H1 (cell line): Measurements from ENCODE around the gene ZBTB7B. TPM values are rescaled to one million over a fixed set of nuclear protein-coding genes. Genes with fewer than 3 reads are reported as not detected.

Source experiments
- JUND ChIP-seq: IDR thresholded peaks from 2 replicates; pipeline ENCODE4 v1.6.1; 2011; ENCODE audit warnings: mild to moderate bottlenecking, improper control_type of control experiment, low read length
- MAFK ChIP-seq: IDR thresholded peaks from 2 replicates; pipeline ENCODE4 v1.6.1; 2012; ENCODE audit warnings: low read depth, mild to moderate bottlenecking, improper control_type of control experiment, low read length
- polyA plus RNA-seq, 7 experiments: library from polyadenylated mRNA; depleted of rRNA in 3 of 7; stranded (reverse) in 5 of 7; unstranded in 2 of 7; fragments of >200 nt in 5 of 7; fragments of 200-250 nt in 2 of 7; gene quantifications; 1 replicate in 5 of 7; 2 replicates in 1 of 7; 4 replicates in 1 of 7; pipeline versions ENCODE4 v1.2.1 to v1.2.3, GENCODE V29; 2011 to 2013; ENCODE audit warnings: missing spikeins in 2 of 7, mixed read lengths in 2 of 7
- total RNA-seq: library from RNA; stranded (reverse); fragmentation: NEBNext Ultra II Directional; extraction: Animal tissue kit (Norgen Biotek cat#: 25700); gene quantifications from 2 replicates; pipeline ENCODE4 v1.2.1, GENCODE V29; 2021
- TF ChIP-seq, protein P1 (sequence below): fragments of 300-600 bp; sonication (generic); IDR thresholded peaks from 2 replicates; pipeline ENCODE4 v1.7.1; 2012; ENCODE audit warnings: low read length, moderate library complexity, mild to moderate bottlenecking, inconsistent platforms; ENCODE audit not compliant: insufficient replicate concordance

Gene ZBTB7B
- total and polyA plus RNA-seq, 2 of the 8 experiments (the other 6 are each of a cell fraction or from before 2014, with no cell fraction given), result 24.5 to 36.9 TPM

DNA sequence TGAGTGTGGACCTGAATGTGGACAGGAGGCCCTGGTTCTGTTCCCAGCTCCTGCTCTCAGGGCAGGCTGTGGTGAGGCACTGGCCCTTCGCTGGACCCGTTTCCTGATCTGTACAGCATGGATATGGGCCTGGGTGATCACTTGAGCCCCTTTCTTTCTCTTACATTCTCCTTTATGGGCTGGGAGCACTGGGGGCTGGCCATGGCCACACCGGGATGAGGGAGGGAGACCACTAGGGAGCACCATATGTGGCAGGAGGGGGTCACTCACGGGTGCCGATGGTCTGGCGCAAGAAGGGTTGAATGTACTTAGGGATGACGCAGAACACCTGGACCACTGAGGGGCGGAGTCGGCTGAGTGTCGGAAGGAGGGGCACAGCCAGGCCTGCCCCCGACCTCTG, 28.3 kb downstream of the ZBTB7B start (continued):
- TF ChIP-seq, protein P1, sequence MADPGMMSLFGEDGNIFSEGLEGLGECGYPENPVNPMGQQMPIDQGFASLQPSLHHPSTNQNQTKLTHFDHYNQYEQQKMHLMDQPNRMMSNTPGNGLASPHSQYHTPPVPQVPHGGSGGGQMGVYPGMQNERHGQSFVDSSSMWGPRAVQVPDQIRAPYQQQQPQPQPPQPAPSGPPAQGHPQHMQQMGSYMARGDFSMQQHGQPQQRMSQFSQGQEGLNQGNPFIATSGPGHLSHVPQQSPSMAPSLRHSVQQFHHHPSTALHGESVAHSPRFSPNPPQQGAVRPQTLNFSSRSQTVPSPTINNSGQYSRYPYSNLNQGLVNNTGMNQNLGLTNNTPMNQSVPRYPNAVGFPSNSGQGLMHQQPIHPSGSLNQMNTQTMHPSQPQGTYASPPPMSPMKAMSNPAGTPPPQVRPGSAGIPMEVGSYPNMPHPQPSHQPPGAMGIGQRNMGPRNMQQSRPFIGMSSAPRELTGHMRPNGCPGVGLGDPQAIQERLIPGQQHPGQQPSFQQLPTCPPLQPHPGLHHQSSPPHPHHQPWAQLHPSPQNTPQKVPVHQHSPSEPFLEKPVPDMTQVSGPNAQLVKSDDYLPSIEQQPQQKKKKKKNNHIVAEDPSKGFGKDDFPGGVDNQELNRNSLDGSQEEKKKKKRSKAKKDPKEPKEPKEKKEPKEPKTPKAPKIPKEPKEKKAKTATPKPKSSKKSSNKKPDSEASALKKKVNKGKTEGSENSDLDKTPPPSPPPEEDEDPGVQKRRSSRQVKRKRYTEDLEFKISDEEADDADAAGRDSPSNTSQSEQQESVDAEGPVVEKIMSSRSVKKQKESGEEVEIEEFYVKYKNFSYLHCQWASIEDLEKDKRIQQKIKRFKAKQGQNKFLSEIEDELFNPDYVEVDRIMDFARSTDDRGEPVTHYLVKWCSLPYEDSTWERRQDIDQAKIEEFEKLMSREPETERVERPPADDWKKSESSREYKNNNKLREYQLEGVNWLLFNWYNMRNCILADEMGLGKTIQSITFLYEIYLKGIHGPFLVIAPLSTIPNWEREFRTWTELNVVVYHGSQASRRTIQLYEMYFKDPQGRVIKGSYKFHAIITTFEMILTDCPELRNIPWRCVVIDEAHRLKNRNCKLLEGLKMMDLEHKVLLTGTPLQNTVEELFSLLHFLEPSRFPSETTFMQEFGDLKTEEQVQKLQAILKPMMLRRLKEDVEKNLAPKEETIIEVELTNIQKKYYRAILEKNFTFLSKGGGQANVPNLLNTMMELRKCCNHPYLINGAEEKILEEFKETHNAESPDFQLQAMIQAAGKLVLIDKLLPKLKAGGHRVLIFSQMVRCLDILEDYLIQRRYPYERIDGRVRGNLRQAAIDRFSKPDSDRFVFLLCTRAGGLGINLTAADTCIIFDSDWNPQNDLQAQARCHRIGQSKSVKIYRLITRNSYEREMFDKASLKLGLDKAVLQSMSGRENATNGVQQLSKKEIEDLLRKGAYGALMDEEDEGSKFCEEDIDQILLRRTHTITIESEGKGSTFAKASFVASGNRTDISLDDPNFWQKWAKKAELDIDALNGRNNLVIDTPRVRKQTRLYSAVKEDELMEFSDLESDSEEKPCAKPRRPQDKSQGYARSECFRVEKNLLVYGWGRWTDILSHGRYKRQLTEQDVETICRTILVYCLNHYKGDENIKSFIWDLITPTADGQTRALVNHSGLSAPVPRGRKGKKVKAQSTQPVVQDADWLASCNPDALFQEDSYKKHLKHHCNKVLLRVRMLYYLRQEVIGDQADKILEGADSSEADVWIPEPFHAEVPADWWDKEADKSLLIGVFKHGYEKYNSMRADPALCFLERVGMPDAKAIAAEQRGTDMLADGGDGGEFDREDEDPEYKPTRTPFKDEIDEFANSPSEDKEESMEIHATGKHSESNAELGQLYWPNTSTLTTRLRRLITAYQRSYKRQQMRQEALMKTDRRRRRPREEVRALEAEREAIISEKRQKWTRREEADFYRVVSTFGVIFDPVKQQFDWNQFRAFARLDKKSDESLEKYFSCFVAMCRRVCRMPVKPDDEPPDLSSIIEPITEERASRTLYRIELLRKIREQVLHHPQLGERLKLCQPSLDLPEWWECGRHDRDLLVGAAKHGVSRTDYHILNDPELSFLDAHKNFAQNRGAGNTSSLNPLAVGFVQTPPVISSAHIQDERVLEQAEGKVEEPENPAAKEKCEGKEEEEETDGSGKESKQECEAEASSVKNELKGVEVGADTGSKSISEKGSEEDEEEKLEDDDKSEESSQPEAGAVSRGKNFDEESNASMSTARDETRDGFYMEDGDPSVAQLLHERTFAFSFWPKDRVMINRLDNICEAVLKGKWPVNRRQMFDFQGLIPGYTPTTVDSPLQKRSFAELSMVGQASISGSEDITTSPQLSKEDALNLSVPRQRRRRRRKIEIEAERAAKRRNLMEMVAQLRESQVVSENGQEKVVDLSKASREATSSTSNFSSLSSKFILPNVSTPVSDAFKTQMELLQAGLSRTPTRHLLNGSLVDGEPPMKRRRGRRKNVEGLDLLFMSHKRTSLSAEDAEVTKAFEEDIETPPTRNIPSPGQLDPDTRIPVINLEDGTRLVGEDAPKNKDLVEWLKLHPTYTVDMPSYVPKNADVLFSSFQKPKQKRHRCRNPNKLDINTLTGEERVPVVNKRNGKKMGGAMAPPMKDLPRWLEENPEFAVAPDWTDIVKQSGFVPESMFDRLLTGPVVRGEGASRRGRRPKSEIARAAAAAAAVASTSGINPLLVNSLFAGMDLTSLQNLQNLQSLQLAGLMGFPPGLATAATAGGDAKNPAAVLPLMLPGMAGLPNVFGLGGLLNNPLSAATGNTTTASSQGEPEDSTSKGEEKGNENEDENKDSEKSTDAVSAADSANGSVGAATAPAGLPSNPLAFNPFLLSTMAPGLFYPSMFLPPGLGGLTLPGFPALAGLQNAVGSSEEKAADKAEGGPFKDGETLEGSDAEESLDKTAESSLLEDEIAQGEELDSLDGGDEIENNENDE, result no peak
- TF ChIP-seq MAFK, result no peak
- TF ChIP-seq JUND, result no peak
